CD4-positive, alpha-beta T cell (primary cell): ENCODE results near the gene CDHR1. TPM values are rescaled to one million over a fixed set of nuclear protein-coding genes. Genes with fewer than 3 reads are reported as not detected.

Experiments
- ATAC-seq: fragments of 200-7000 bp; cut with Tn5 transposase; one replicate; pipeline ENCODE4 v1.10.0; 2022; ENCODE audit warnings: mild to moderate bottlenecking; ENCODE audit not compliant: poor library complexity
- CTCF ChIA-PET: fragments of 350-600 bp; sonication (Branson Sonifier 250); formaldehyde crosslinking; loops from one replicate; lab custom pipeline; 2021; ENCODE audit warnings: antibody characterized with exemption, inconsistent platforms; lab: Charles Lee
- POLR2A ChIA-PET: fragments of 350-600 bp; sonication (Branson Sonifier 250); formaldehyde crosslinking; loops from one replicate; lab custom pipeline; 2021; ENCODE audit warnings: antibody characterized with exemption, inconsistent platforms; lab: Charles Lee
- DNase-seq, 14 experiments: peaks; one replicate each; pipeline ENCODE4 v3.0.0-alpha.2; 2013 to 2020; ENCODE audit warnings: mixed read lengths in 2 of 14
- H3K27ac ChIP-seq, 2 donors: one replicate each; pipeline versions ENCODE4 v1.5.1 to v1.7.0; 2013; ENCODE audit warnings: low read length in 2 of 2, low read depth in 1 of 2, mild to moderate bottlenecking in 1 of 2
- H3K27me3 ChIP-seq, 2 experiments: 1 replicate in 1 of 2; 2 replicates in 1 of 2; pipeline versions ENCODE4 v1.6.1 to v1.7.0; 2013; ENCODE audit warnings: low read length in 2 of 2, control low read depth in 1 of 2, mild to moderate bottlenecking in 1 of 2, moderate library complexity in 1 of 2; ENCODE audit not compliant: insufficient read depth in 2 of 2, control insufficient read depth in 1 of 2
- H3K36me3 ChIP-seq: one replicate; pipeline ENCODE4 v1.6.1; 2013; ENCODE audit warnings: low read length, control low read depth; ENCODE audit not compliant: insufficient read depth
- H3K4me1 ChIP-seq: one replicate; pipeline ENCODE4 v1.6.1; 2013; ENCODE audit warnings: low read length, control low read depth; ENCODE audit not compliant: insufficient read depth
- H3K4me3 ChIP-seq: one replicate; pipeline ENCODE4 v1.5.1; 2013; ENCODE audit warnings: mild to moderate bottlenecking, low read length, moderate library complexity
- H3K9me3 ChIP-seq, 2 experiments: 1 replicate in 1 of 2; 2 replicates in 1 of 2; pipeline versions ENCODE4 v1.6.1 to v1.7.0; 2013; ENCODE audit warnings: low read length in 2 of 2, mild to moderate bottlenecking in 2 of 2, control low read depth in 1 of 2, moderate library complexity in 1 of 2; ENCODE audit not compliant: control insufficient read depth in 1 of 2, insufficient read depth in 1 of 2
- H3K27ac Mint-ChIP-seq: one replicate; pipeline ENCODE4 v1.8.0; 2020; ENCODE audit warnings: mixed read lengths
- H3K27me3 Mint-ChIP-seq: one replicate; pipeline ENCODE4 v1.8.0; 2021; ENCODE audit warnings: mixed read lengths
- H3K36me3 Mint-ChIP-seq: one replicate; pipeline ENCODE4 v1.8.0; 2021; ENCODE audit warnings: low read depth, mixed read lengths
- H3K4me1 Mint-ChIP-seq: one replicate; pipeline ENCODE4 v1.8.0; 2021; ENCODE audit warnings: low read depth, mixed read lengths
- H3K4me3 Mint-ChIP-seq: one replicate; pipeline ENCODE4 v1.8.0; 2020; ENCODE audit warnings: mild to moderate bottlenecking, mixed read lengths
- H3K9me3 Mint-ChIP-seq: one replicate; pipeline ENCODE4 v1.8.0; 2020; ENCODE audit warnings: mixed read lengths
- intact Hi-C, 2 experiments: fragments of 100-400 bp; cut with DNase I in 1 of 2; cut with micrococcal nuclease in 1 of 2; formaldehyde crosslinking; loops; one replicate each; pipeline versions ENCODE4 v1.15.1 to v1.9.0; 2023 to 2025; cut with DNase I, micrococcal nuclease
- total RNA-seq, 174 experiments: library from RNA in 2 of 174; stranded (reverse) in 2 of 174; gene quantifications; one replicate each; pipeline ENCODE4 v1.2.3 and lab custom pipeline; 2021 to 2026
- TF ChIP-seq, protein P1 (sequence below): fragments of 200-600 bp; IDR thresholded peaks from one replicate; pipeline ENCODE4 v1.8.0; 2022; ENCODE audit warnings: antibody characterized with exemption, mild to moderate bottlenecking

Gene CDHR1
- total RNA-seq, 2 experiments from 2014 or later = 0.74 to 0.92 TPM

- ChIA-PET POLR2A (no interaction called here), CTCF (interaction anchor here (0.7 to 1.0 kb wide), 3 partner anchors 9 to 274 kb away, joined by 3 read pairs; no protein-coding TSS in a partner anchor)
- peak; percentile 48 for ATAC-seq
- H3K27ac Mint-ChIP-seq = no peak overlapping the region
- peaks cover 39% of the 10 kb centered on the region for H3K27me3 Mint-ChIP-seq
- no peak overlapping the region for H3K4me3 ChIP-seq
- H3K4me1 Mint-ChIP-seq = peaks cover 4% of the 10 kb centered on the region
- no peaks in the 10 kb centered on the region for H3K36me3 Mint-ChIP-seq
- DNase-seq = peak in 12 of 14 experiments; percentile 7 to 54 (median 20)
- H3K9me3 ChIP-seq = peaks cover 0 to 4% of the 10 kb centered on the region in 2 experiments
- H3K27me3 ChIP-seq = peaks cover 8 to 9% of the 10 kb centered on the region in 2 experiments
- no peaks in the 10 kb centered on the region for H3K9me3 Mint-ChIP-seq
- H3K4me1 ChIP-seq = peaks cover 7% of the 10 kb centered on the region
- no peak overlapping the region for H3K27ac ChIP-seq
- H3K4me3 Mint-ChIP-seq = no peak overlapping the region
- TF ChIP-seq, protein P1, sequence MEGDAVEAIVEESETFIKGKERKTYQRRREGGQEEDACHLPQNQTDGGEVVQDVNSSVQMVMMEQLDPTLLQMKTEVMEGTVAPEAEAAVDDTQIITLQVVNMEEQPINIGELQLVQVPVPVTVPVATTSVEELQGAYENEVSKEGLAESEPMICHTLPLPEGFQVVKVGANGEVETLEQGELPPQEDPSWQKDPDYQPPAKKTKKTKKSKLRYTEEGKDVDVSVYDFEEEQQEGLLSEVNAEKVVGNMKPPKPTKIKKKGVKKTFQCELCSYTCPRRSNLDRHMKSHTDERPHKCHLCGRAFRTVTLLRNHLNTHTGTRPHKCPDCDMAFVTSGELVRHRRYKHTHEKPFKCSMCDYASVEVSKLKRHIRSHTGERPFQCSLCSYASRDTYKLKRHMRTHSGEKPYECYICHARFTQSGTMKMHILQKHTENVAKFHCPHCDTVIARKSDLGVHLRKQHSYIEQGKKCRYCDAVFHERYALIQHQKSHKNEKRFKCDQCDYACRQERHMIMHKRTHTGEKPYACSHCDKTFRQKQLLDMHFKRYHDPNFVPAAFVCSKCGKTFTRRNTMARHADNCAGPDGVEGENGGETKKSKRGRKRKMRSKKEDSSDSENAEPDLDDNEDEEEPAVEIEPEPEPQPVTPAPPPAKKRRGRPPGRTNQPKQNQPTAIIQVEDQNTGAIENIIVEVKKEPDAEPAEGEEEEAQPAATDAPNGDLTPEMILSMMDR = peak; percentile 37
- H3K36me3 ChIP-seq = no peaks in the 10 kb centered on the region
- intact Hi-C loops = no loop called here
Measured at GRCh38 chr10:84256510-84257342, 62.4 kb downstream of the CDHR1 start.

GRCh38 chr10:84257343-84258020, 63.1 kb downstream of the CDHR1 start:
- H3K9me3 Mint-ChIP-seq = no peaks in the 10 kb centered on the region
- peaks cover 46% of the 10 kb centered on the region for H3K27me3 Mint-ChIP-seq
- Histone ChIP-seq H3K27me3 (peaks cover 8 to 9% of the 10 kb centered on the region in 2 experiments), H3K4me1 (peaks cover 7% of the 10 kb centered on the region), H3K36me3 (no peaks in the 10 kb centered on the region), H3K27ac (no peak overlapping the region), H3K9me3 (peaks cover 0 to 4% of the 10 kb centered on the region in 2 experiments), H3K4me3 (no peak overlapping the region)
- H3K36me3 Mint-ChIP-seq = no peaks in the 10 kb centered on the region
- peaks cover 4% of the 10 kb centered on the region for H3K4me1 Mint-ChIP-seq
- H3K27ac Mint-ChIP-seq = no peak overlapping the region
- intact Hi-C loops = no loop called here
- ATAC-seq (no peak), DNase-seq (no peak)
- TF ChIP-seq, protein P1 = no peak
- no peak overlapping the region for H3K4me3 Mint-ChIP-seq
- POLR2A ChIA-PET = no interaction called here
- CTCF ChIA-PET = interaction anchor here (0.7 to 1.0 kb wide), 2 partner anchors 10 kb away, joined by 3 read pairs; no protein-coding TSS in a partner anchor

- H3K36me3 Mint-ChIP-seq = no peaks in the 10 kb centered on the region
- Histone ChIP-seq H3K4me1 (peaks cover 7% of the 10 kb centered on the region), H3K36me3 (no peaks in the 10 kb centered on the region), H3K27me3 (peaks cover 8 to 9% of the 10 kb centered on the region in 2 experiments), H3K9me3 (peaks cover 0 to 4% of the 10 kb centered on the region in 2 experiments), H3K27ac (no peak overlapping the region), H3K4me3 (no peak overlapping the region)
- no peak overlapping the region for H3K27ac Mint-ChIP-seq
- intact Hi-C loops = no loop called here
- TF ChIP-seq, protein P1 = no peak
- no peaks in the 10 kb centered on the region for H3K9me3 Mint-ChIP-seq
- no peak overlapping the region for H3K4me3 Mint-ChIP-seq
- CTCF ChIA-PET = no interaction called here
- no peak for DNase-seq
- no peak for ATAC-seq
- peaks cover 4% of the 10 kb centered on the region for H3K4me1 Mint-ChIP-seq
- peaks cover 53% of the 10 kb centered on the region for H3K27me3 Mint-ChIP-seq
- POLR2A ChIA-PET = no interaction called here
Measured at GRCh38 chr10:84258034-84258695, 63.8 kb downstream of the CDHR1 start.
